ENCODE data around the gene ZNHIT2. TPM values are rescaled to one million over a fixed set of nuclear protein-coding genes. Genes with fewer than 3 reads are reported as not detected.
"Not testable (repeated sequence)": the region's sequence is repeated elsewhere in the genome, so short reads cannot be mapped to it uniquely, and the experiment has no call there.

ZNHIT2 gene
- total RNA-seq, 4 donors from 2014 or later = 9.6 to 40.8 (median 12.2) TPM

DNA sequence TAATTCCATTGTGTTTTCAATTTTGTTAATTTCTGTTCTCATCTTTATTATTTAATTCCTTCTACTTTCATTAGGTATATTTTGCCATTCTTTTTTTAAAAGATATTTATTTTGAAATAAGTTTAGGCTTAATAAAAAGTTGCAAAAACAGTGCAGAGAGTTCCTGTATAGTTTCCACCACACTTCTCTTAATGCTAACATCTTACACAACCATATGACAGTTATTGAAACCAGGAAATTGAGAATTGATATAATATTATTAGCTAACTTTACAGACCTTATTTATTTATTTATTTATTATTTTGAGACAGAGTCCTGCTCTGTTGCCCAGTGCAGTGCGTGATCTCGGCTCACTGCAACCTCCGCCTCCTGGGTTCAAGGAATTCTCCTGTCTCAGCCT is 38.8 kb upstream of the ZNHIT2 start:
- TF ChIP-seq EP300 (IDR thresholded peaks at IDR 0.05; ENCODE audit: low read depth) (no peak), POLR2A (IDR thresholded peaks at IDR 0.05) (no peak), POLR2AphosphoS5 (IDR thresholded peaks at IDR 0.05) (no peak)
- TF ChIP-seq, protein P1, sequence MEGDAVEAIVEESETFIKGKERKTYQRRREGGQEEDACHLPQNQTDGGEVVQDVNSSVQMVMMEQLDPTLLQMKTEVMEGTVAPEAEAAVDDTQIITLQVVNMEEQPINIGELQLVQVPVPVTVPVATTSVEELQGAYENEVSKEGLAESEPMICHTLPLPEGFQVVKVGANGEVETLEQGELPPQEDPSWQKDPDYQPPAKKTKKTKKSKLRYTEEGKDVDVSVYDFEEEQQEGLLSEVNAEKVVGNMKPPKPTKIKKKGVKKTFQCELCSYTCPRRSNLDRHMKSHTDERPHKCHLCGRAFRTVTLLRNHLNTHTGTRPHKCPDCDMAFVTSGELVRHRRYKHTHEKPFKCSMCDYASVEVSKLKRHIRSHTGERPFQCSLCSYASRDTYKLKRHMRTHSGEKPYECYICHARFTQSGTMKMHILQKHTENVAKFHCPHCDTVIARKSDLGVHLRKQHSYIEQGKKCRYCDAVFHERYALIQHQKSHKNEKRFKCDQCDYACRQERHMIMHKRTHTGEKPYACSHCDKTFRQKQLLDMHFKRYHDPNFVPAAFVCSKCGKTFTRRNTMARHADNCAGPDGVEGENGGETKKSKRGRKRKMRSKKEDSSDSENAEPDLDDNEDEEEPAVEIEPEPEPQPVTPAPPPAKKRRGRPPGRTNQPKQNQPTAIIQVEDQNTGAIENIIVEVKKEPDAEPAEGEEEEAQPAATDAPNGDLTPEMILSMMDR (IDR thresholded peaks at IDR 0.05) = no peak
- in situ Hi-C loops (cut with MboI; ENCODE audit: low pct_ligation_motif_present in 1 of 4, low pct_unique_long_range_greater_than_20kb in 1 of 4, low sequenced_read_pairs in 3 of 4) (no loop called here), intact Hi-C loops (cut with DNase I; ENCODE audit: low total_unique reads) (no loop called here)
- H3K4me3 ChIP-seq = no peak overlapping the region
- DNase-seq = no peak
- H3K9me3 ChIP-seq = no peaks in the 10 kb centered on the region
- H3K27ac ChIP-seq = no peak overlapping the region
- no peaks in the 10 kb centered on the region for H3K36me3 ChIP-seq
- H3K27me3 ChIP-seq = no peaks in the 10 kb centered on the region
- H3K4me1 ChIP-seq = peaks cover 0 to under 1% (median 0%) of the 10 kb centered on the region in 4 donors
- 92 to 96% methylated on average over 3 of the region's 3 CpGs for WGBS, 2 donors (ENCODE audit: low coverage in 1 of 2)

DNA sequence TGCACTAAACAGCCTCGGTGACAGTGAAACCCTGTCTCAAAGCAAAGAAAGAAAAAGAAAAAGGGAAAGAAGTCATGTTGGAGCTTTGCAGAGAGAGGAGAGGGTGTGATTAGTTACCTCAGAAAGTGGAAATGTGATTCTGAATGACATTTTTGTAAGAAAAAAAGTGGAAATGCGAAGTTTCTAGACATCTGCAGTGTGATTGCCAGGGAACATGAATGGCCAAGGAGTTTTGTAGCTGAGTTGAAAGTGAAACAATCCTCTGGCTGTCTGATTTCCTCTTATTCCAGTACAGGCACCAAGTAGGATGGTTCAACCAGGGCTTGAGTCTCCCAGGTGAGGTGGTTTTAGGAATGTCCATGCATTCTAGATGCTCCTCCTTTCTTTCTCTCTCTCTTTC is 34.6 kb upstream of the ZNHIT2 start:
- 66 to 73% methylated on average over 2 of the region's 2 CpGs for WGBS, 2 donors (ENCODE audit: low coverage in 1 of 2)
- DNase-seq = no peak

DNA sequence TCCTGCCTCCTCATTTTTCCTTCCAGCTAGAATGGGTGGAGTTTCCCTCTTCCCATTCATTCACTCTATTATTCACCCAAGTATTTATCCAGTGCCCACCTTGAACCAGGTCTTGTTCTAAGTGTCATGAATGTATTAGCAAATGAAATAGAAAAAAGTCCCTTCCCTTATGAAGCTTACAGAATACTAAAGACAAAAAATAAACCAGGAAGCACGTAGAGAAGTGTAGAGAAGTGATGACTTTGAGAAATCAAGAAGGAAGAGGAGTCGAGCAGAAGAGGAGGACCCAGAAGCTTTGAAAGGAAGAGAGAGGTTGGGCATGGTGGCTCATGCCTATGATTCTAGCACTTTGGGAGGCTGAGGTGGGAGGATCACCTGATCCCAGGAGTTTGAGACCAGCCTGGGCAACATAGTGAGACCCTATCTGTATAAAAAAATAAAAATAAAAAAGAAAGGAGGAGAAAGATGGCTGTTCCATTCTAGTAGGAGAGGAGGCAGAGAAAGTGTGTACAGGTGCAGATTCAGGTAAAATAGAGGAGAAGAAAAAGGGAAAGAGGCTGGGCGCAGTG is 33.9 kb upstream of the ZNHIT2 start:
- DNase-seq = no peak
- no peaks in the 10 kb centered on the region for H3K27me3 ChIP-seq
- H3K27ac ChIP-seq = peak overlapping the region; percentile 63 to 78 (median 70)
- intact Hi-C loops (cut with DNase I; ENCODE audit: low total_unique reads) (no loop called here), in situ Hi-C loops (cut with MboI; ENCODE audit: low pct_ligation_motif_present in 1 of 4, low pct_unique_long_range_greater_than_20kb in 1 of 4, low sequenced_read_pairs in 3 of 4) (no loop called here)
- no peak for TF ChIP-seq POLR2A (IDR thresholded peaks at IDR 0.05)
- TF ChIP-seq POLR2AphosphoS5 (IDR thresholded peaks at IDR 0.05) = no peak
- no peak for TF ChIP-seq EP300 (IDR thresholded peaks at IDR 0.05; ENCODE audit: low read depth)
- TF ChIP-seq, protein P1 (IDR thresholded peaks at IDR 0.05) = no peak
- peaks cover 8 to 13% (median 10%) of the 10 kb centered on the region in 4 donors for H3K4me1 ChIP-seq
- H3K9me3 ChIP-seq = no peaks in the 10 kb centered on the region
- H3K36me3 ChIP-seq = no peaks in the 10 kb centered on the region
- no peak overlapping the region for H3K4me3 ChIP-seq
- 74 to 76% methylated on average over 3 of the region's 3 CpGs for WGBS, 2 donors (ENCODE audit: low coverage in 1 of 2)

More for the DNA sequence above, 34.6 kb upstream of the ZNHIT2 start:
- intact Hi-C loops (cut with DNase I; ENCODE audit: low total_unique reads) = no loop called here
- H3K4me1 ChIP-seq = peaks cover 8 to 12% (median 10%) of the 10 kb centered on the region in 4 donors
- peak overlapping the region in 2 of 4 donors; percentile 63 to 78 for H3K27ac ChIP-seq
- H3K36me3 ChIP-seq = no peaks in the 10 kb centered on the region
- in situ Hi-C loops (cut with MboI; ENCODE audit: low pct_ligation_motif_present in 1 of 4, low pct_unique_long_range_greater_than_20kb in 1 of 4, low sequenced_read_pairs in 3 of 4) = no loop called here
- H3K27me3 ChIP-seq = no peaks in the 10 kb centered on the region
- no peak overlapping the region for H3K4me3 ChIP-seq
- TF ChIP-seq POLR2A (IDR thresholded peaks at IDR 0.05) = no peak
- TF ChIP-seq POLR2AphosphoS5 (IDR thresholded peaks at IDR 0.05) = no peak
- TF ChIP-seq EP300 (IDR thresholded peaks at IDR 0.05; ENCODE audit: low read depth) = no peak
- TF ChIP-seq, protein P1 (IDR thresholded peaks at IDR 0.05) = no peak
- no peaks in the 10 kb centered on the region for H3K9me3 ChIP-seq

DNA sequence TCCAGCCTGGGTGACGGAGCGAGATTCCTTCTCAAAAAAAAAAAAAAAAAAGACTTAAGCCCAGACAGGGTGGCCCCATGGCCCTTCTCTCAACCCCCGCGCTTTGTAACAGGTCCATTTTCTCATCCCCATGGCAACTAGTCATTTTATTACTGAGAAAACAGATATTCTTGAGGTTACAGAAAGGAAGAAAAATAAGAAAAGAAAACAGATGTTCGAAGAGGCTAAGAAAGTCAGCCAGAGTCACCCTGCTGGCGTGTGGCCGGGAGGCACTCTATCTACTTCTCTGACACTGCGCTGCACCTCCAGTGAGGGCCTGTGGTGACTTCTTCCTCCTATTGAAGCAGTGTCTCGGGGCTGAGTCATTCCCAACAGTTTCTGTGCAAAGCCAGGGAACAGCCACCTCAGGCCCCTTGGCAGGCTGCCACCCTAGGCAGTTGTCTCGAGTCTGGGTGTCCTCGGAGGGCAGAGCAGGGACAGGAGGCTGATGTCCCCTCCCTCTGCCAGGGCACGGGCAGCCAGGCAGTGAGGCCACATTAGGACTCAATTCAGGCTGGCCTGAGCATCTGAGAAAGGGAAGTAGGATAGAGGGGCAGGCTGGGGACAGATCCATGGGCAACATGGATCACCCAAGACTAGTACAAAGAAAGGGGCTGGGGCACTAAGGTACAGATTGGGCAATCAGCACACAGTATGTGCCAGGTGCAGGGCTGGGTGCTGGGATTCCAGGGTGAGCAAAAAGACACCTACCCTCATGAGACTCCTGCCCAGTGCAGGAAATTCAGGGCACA is 33.2 kb upstream of the ZNHIT2 start:
- peak overlapping the region; percentile 63 to 78 (median 70) for H3K27ac ChIP-seq
- H3K36me3 ChIP-seq = no peaks in the 10 kb centered on the region
- H3K4me1 ChIP-seq = peaks cover 8 to 15% (median 10%) of the 10 kb centered on the region in 4 donors
- WGBS, 2 donors (ENCODE audit: low coverage in 1 of 2) = 29 to 60% methylated on average over 2 to 12 of the region's 12 CpGs
- no peak overlapping the region for H3K4me3 ChIP-seq
- no peaks in the 10 kb centered on the region for H3K9me3 ChIP-seq
- intact Hi-C loops (cut with DNase I; ENCODE audit: low total_unique reads) = no loop called here
- no peaks in the 10 kb centered on the region for H3K27me3 ChIP-seq
- in situ Hi-C loops (cut with MboI; ENCODE audit: low pct_ligation_motif_present in 1 of 4, low pct_unique_long_range_greater_than_20kb in 1 of 4, low sequenced_read_pairs in 3 of 4) = no loop called here
- no peak for TF ChIP-seq EP300 (IDR thresholded peaks at IDR 0.05; ENCODE audit: low read depth)
- peak; percentile 13 for TF ChIP-seq POLR2A (IDR thresholded peaks at IDR 0.05)
- TF ChIP-seq POLR2AphosphoS5 (IDR thresholded peaks at IDR 0.05) = peak in 2 of 3 donors; percentile 5 to 26
- TF ChIP-seq, protein P1 (IDR thresholded peaks at IDR 0.05) = peak in 2 of 5 experiments; percentile 26 to 36
- DNase-seq = peak; percentile 89

- H3K27ac ChIP-seq = peak overlapping the region; percentile 63 to 78 (median 70)
- DNase-seq = not testable (repeated sequence)
Observed at GRCh38 chr11:65150131-65150508, 32.6 kb upstream of the ZNHIT2 start.

More at GRCh38 chr11:65150131-65150508, 32.6 kb upstream of the ZNHIT2 start:
- peaks cover 8 to 15% (median 10%) of the 10 kb centered on the region in 4 donors for H3K4me1 ChIP-seq
- 75 to 86% methylated on average over 1 to 10 of the region's 10 CpGs for WGBS, 2 donors (ENCODE audit: low coverage in 1 of 2)
- H3K9me3 ChIP-seq; in situ Hi-C loops (cut with MboI; ENCODE audit: low pct_ligation_motif_present in 1 of 4, low pct_unique_long_range_greater_than_20kb in 1 of 4, low sequenced_read_pairs in 3 of 4); intact Hi-C loops (cut with DNase I; ENCODE audit: low total_unique reads); H3K27me3 ChIP-seq; H3K4me3 ChIP-seq; H3K36me3 ChIP-seq: not testable (repeated sequence)
